ENCODE results near the gene MYDGF.

The MYDGF gene

DNA sequence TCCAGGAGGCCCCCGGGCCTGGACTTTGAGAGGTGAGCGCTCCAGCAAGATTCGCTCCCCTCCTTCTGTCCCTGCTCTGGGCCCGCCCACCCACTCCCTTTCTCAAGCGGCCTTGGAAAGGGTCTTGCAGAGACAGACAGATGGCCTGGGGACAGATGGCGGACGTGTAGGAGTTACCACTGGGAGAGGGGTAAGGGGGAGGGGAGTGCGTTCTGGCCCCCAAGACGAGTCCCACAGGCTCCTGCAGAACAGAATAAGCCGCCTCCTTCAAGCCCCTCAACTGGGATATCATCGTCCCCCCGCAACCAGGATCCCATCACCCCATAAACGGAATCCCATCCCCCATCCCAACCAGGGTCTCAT lies 34.4 kb downstream of the MYDGF start:
- Histone ChIP-seq H3K9ac (ENCODE audit: low read depth, low read length) (peak overlapping the region; percentile 52), H3K9me3 (ENCODE audit: control insufficient read depth, insufficient read depth, low read length) (no peaks in the 10 kb centered on the region), H3K4me1 (ENCODE audit: insufficient read depth, low read length) (peaks cover 13% of the 10 kb centered on the region; the same call in 1 of the 2 replicates), H3K36me3 (ENCODE audit: insufficient read depth, low read length) (no peaks in the 10 kb centered on the region)

DNA sequence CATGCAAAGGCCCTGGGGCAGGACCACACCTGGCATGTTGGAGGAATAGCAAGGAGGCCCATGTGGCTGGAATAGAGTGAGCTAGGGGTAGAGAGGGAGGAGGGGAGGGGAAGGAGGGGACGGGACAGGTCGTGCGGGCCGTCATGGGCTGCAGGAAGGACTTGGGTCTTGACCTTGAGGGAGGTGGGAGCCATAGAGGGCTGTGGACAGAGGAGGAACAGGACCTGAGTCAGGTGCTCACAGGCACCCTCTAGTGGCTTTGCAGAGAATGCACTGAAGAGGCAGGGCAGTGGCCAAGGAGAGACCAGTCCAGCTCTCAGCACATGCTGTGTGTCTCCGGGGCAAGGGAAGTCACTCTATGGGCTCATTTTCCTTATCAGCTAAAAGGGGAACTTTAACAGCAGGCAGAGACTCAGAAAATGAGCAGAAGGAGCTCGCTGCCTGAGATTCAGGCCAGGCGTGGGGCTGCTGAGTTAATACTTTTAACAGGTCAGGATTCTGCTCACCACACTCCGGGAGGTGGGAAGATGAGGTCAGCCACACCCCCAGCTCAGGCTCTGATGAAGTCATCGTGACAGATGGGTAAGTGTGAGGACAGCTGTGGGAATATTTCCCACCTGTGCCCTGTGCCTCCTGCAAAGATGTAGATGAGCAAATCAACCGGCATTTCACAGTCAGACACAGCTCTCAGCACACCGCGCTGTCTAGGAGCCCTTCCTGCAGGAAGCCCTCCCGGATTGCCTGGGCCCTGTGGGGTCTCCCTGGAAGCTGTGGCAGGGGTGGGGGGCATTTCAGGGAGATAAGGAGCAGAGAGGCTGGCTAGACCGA lies 36.8 kb downstream of the MYDGF start:
- peaks cover 10% of the 10 kb centered on the region; the same call in 1 of the 2 replicates for H3K4me1 ChIP-seq (ENCODE audit: insufficient read depth, low read length)
- H3K36me3 ChIP-seq (ENCODE audit: insufficient read depth, low read length): no peaks in the 10 kb centered on the region
- H3K9ac ChIP-seq (ENCODE audit: low read depth, low read length): no peak overlapping the region
- no peaks in the 10 kb centered on the region for H3K9me3 ChIP-seq (ENCODE audit: control insufficient read depth, insufficient read depth, low read length)

GRCh38 chr19:4624733-4625362 lies 45.3 kb downstream of the MYDGF start:
- Histone ChIP-seq H3K9me3 (ENCODE audit: control insufficient read depth, insufficient read depth, low read length) (no peaks in the 10 kb centered on the region), H3K4me1 (ENCODE audit: insufficient read depth, low read length) (peaks cover 15% of the 10 kb centered on the region), H3K36me3 (ENCODE audit: insufficient read depth, low read length) (no peaks in the 10 kb centered on the region), H3K9ac (ENCODE audit: low read depth, low read length) (no peak overlapping the region)

GRCh38 chr19:4624301-4624700 lies 45.8 kb downstream of the MYDGF start:
- Histone ChIP-seq H3K9ac (ENCODE audit: low read depth, low read length) (no peak overlapping the region), H3K36me3 (ENCODE audit: insufficient read depth, low read length) (no peaks in the 10 kb centered on the region), H3K9me3 (ENCODE audit: control insufficient read depth, insufficient read depth, low read length) (no peaks in the 10 kb centered on the region), H3K4me1 (ENCODE audit: insufficient read depth, low read length) (peaks cover 15% of the 10 kb centered on the region)

DNA sequence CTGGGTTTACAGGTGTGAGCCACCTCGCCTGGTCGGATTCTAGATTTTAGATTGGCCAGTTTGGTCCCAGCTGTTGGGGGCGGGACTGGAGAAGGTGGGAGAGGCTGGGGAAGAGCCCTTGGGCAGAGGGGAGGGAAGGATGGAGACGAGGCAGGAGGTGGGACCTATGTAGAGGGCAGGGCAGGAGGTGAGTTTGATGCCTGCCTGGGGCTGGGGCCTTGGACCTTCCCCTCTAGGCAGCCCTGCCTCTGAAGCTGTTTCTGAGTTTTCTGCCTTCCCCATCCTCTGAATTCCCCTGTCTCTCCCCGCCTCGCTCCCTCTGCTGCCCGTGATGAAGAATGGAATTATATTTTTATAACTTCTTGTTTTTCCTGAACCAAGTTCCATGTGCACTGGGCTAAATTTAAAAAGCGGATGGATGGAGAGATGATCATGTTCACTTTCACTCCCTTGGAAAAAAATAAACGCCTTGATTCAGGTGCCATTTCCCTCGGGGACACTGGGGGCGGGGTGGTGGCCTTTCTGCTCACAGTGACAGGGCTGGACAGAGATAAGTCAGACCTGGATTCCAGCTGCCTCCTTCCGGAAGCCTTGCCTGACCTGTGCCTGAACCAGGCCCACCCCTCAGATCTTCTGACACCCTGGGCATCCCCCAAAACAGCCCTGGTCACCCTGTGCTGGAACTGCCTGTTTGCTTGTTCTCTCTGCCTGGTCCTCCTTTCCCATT lies 47.3 kb downstream of the MYDGF start:
- no peak overlapping the region for H3K9ac ChIP-seq (ENCODE audit: low read depth, low read length)

DNA sequence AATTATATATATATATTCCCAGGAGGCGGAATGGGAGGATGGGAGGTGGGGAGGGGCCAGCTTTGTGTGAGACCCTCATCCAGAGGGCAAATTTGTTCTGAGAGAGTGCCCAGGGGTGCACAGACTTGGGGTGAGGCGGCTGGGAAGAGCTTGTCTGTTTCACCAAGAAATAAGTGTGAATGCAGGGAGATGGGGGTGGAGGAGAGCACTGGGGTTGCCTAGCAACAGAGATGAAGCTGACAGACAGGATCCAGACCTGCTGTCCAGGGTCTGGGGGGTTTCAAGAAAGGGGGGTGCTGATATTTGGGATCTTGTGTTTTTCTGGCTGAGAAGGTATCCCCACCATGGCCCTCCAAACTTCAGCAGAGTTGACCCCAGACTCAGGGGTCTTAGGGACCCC lies 49.5 kb downstream of the MYDGF start:
- Histone ChIP-seq H3K9me3 (ENCODE audit: control insufficient read depth, insufficient read depth, low read length) (no peaks in the 10 kb centered on the region), H3K4me1 (ENCODE audit: insufficient read depth, low read length) (peaks cover 20% of the 10 kb centered on the region), H3K9ac (ENCODE audit: low read depth, low read length) (no peak overlapping the region), H3K36me3 (ENCODE audit: insufficient read depth, low read length) (no peaks in the 10 kb centered on the region)

More for the DNA sequence above, 47.3 kb downstream of the MYDGF start:
- no peaks in the 10 kb centered on the region for H3K9me3 ChIP-seq (ENCODE audit: control insufficient read depth, insufficient read depth, low read length)
- peaks cover 19% of the 10 kb centered on the region for H3K4me1 ChIP-seq (ENCODE audit: insufficient read depth, low read length)
- H3K36me3 ChIP-seq (ENCODE audit: insufficient read depth, low read length): no peaks in the 10 kb centered on the region

GRCh38 chr19:4619668-4620294 lies 50.4 kb downstream of the MYDGF start:
- Histone ChIP-seq H3K9me3 (ENCODE audit: control insufficient read depth, insufficient read depth, low read length) (no peaks in the 10 kb centered on the region), H3K4me1 (ENCODE audit: insufficient read depth, low read length) (peaks cover 23% of the 10 kb centered on the region; the same call in 1 of the 2 replicates), H3K36me3 (ENCODE audit: insufficient read depth, low read length) (no peaks in the 10 kb centered on the region), H3K9ac (ENCODE audit: low read depth, low read length) (no peak overlapping the region)

- Histone ChIP-seq H3K4me1 (ENCODE audit: insufficient read depth, low read length) (peaks cover 13% of the 10 kb centered on the region; the same call in 1 of the 2 replicates), H3K9me3 (ENCODE audit: control insufficient read depth, insufficient read depth, low read length) (no peaks in the 10 kb centered on the region), H3K36me3 (ENCODE audit: insufficient read depth, low read length) (no peaks in the 10 kb centered on the region), H3K9ac (ENCODE audit: low read depth, low read length) (no peak overlapping the region)
Observed at GRCh38 chr19:4618019-4618418, 52.1 kb downstream of the MYDGF start.

DNA sequence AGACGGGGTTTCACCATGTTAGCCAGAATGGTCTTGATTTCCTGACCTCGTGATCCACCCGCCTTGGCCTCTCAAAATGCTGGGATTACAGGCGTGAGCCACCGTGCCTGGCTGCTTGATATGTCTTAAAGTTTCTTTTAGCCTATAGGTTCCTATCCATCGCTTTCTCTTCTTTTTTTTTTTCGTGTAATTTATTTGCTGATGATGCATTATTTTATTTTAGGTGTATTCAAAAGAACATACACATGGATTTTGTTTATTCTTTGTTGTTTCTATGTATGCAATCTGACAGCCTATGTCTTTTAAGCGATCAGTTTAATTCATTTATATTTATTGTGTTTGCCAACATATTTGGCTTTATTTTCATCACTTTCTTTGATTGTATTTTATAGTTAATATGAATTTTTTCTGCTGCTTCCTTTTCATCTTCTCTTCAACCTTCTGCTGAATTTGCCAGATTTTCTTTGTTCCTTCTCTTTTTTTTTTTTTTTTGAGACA lies 56.8 kb downstream of the MYDGF start:
- H3K36me3 ChIP-seq (ENCODE audit: insufficient read depth, low read length): no peaks in the 10 kb centered on the region
- no peak overlapping the region for H3K9ac ChIP-seq (ENCODE audit: low read depth, low read length)
- H3K4me1 ChIP-seq (ENCODE audit: insufficient read depth, low read length): peaks cover 16% of the 10 kb centered on the region; the same call in 1 of the 2 replicates
- H3K9me3 ChIP-seq (ENCODE audit: control insufficient read depth, insufficient read depth, low read length): no peaks in the 10 kb centered on the region

- H3K4me1 ChIP-seq (ENCODE audit: insufficient read depth, low read length): peaks cover 7% of the 10 kb centered on the region; the same call in 1 of the 2 replicates
- no peaks in the 10 kb centered on the region for H3K36me3 ChIP-seq (ENCODE audit: insufficient read depth, low read length)
- no peaks in the 10 kb centered on the region for H3K9me3 ChIP-seq (ENCODE audit: control insufficient read depth, insufficient read depth, low read length)
- H3K9ac ChIP-seq (ENCODE audit: low read depth, low read length): no peak overlapping the region; the same call in 1 of the 2 replicates
Observed at GRCh38 chr19:4609878-4610511, 60.1 kb downstream of the MYDGF start.
